Measurements from ENCODE around the gene A3GALT2.

GRCh38 chr1:33357099-33357498, 36.2 kb upstream of the A3GALT2 start:
- no peak for TF ChIP-seq POLR2A (IDR thresholded peaks at IDR 0.05)
- TF ChIP-seq EP300 (IDR thresholded peaks at IDR 0.05; ENCODE audit: low read depth) = no peak
- no peak for TF ChIP-seq CTCF (IDR thresholded peaks at IDR 0.05)
- no peak for TF ChIP-seq POLR2AphosphoS5 (IDR thresholded peaks at IDR 0.05)

Measured in transverse colon (tissue), 4 donors.